Neural progenitor cell (in vitro differentiated cells): Measurements from ENCODE around the gene EXT2.

ENCODE experiments used
- CTCF ChIP-seq: fragments of 200-600 bp; sonication (generic); IDR thresholded peaks from 2 replicates; pipeline ENCODE4 v1.5.1; 2017; ENCODE audit warnings: antibody characterized with exemption, mild to moderate bottlenecking
- EZH2phosphoT487 ChIP-seq: fragments of 200-600 bp; sonication (generic); IDR thresholded peaks from 2 replicates; pipeline ENCODE4 v1.6.1; 2017; ENCODE audit warnings: antibody characterized with exemption

DNA sequence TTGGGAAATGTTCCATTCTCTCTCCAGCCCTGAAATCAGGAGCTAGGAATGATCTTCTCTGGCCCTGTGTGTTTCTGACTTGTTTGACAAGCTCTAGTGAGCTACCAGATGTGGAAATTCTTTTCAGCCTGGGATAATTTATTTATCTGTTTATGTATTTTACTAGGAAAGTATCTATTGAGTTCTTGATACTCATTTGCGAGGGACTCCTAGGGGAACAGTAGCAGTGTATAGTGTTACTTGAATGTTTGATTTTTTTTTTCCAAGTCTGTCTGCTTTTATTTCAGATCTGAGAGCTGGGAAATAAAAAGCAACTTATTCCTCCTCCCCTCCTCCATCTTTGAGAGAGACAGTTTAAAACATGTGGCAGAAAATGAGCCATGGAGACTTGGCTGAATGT is 122.0 kb downstream of the EXT2 start:
- TF ChIP-seq CTCF, result no peak
- TF ChIP-seq EZH2phosphoT487, result no peak
